ENCODE measurements around the gene ZNF92.
"Not testable (repeated sequence)": the region's sequence is repeated elsewhere in the genome, so short reads cannot be mapped to it uniquely, and the experiment has no call there.

The ZNF92 gene

GRCh38 chr7:65429642-65430343 lies 56.1 kb downstream of the ZNF92 start:
- no peak for DNase-seq

DNA sequence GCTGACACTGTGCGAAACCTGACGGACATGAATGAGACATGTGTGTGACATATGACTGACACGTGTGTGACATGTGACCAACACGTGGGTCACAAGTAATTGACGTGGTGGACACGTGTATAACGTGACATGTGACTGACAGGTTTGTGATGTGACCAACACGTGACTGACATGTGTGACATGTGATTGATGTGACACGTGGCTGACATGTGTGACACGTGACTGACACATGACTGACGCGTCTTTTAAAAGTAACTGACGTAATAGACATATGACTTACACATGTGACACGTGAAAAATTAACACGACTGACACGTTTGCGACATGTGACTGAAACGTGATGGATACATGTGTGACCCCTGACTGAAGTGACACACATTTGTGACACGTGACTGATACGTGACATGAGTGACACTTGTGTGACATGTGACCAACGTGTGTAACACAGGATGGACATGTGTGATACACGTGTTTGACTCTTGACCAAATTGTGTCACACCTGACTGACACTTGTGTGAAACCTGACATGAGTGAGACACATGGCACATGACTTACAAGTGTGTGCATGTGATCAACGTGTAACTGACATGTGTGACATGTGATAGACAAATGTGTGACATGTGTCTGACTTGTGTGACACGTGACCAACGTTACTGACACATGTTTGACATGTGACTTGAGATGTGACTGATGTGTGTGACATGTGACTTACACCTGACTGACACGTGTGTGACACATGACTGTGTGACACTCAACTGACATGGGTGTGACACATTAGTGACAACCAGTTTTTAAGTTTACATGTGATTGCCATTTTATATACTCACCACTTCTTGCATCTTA lies 56.9 kb downstream of the ZNF92 start:
- no peak for DNase-seq

DNA sequence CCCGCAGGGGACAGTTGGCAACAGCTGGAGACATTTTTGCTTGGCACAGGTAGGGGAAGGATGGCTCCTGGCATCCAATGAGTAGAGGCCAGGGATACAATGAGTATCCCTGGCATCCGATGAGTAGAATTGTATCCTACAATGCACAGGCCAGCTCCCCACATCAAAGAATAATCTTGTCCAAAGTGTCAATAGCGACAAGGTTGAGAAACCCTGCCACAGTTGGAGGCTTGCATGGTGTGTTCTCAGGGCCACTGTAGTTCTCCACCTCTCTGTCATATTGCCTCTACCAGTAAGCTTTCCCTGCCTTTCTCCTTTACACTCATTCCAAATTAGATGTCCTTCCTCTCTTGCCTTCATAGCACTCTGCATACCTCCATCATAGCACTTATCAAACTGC lies 60.7 kb downstream of the ZNF92 start:
- no peak for DNase-seq

- no peak for DNase-seq
Observed at GRCh38 chr7:65436163-65436562, 62.5 kb downstream of the ZNF92 start.

- no peak for DNase-seq
Observed at GRCh38 chr7:65438598-65438997, 64.9 kb downstream of the ZNF92 start.

DNA sequence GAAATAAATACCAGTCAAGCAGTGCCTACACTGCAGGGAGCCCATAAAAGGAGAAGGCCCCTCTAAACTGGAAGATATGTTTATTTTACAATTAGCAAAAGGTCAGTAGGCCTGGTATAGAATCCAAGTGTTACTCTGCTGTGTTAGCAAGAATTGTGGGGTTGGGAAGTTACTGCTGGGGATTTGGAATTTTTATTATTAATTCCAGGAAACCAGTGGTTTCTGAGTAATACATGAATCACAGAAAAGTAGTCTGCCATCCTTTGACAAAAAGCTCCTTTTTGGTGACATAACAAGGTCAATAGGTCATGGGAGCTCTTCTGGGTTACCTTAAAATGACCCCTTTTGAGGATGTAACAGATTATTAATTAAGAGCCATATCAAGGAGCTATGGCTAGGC lies 67.4 kb downstream of the ZNF92 start:
- no peak for DNase-seq

GRCh38 chr7:65444205-65444842 lies 70.7 kb downstream of the ZNF92 start:
- DNase-seq: no peak

- no peak for DNase-seq
Observed at GRCh38 chr7:65444899-65445823, 71.5 kb downstream of the ZNF92 start.

GRCh38 chr7:65447041-65447440 lies 73.4 kb downstream of the ZNF92 start:
- not testable (repeated sequence) for DNase-seq

DNA sequence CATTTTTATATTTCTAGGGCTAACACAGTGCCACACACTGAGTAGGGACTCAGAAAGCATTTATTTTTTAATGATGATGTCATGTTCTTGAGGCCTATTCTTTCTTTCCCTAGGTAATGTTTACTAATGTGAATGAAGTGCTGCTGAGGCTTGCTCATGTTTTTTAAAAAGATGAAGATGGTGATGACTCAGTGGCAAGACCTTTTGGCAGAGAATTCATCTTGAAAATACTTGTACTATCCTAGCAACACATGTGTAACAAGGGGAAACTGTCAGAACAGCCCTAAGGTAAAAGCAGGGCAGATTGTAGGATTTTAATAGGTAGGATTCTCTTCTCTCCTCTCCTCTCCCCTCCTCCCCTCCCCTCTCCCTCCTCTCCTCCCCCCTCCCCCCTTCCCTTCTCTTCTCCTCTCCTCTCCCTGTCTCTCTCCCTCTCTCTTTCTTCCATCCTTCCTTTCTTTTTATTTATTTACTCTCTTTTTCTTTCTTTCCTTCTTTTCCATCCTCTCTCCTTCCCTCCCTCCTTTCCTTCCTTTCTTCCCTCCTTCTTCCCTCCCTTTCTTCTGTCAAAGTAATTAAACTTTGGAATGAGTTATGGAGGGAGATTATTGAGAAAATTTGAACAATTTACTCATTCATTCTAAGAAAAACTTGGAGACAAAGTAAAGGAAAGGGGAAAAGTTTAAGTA lies 75.3 kb downstream of the ZNF92 start:
- DNase-seq: no peak

DNA sequence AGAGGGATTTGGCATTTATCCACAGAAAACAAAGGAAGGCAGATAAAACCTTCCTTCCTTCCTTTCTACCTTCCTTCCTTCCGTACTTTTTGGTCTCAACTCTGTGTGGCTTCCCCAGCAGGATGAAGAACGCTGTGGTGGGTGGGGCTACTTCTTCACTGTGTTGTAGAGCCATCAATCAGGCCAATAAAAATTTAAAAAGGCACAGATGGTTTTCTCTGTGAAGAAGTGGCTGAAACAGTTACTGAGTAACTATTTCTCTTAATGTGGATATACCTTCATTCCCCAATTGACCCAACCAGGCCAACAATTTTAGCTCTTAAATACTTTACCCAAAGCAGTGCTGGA lies 75.8 kb downstream of the ZNF92 start:
- no peak for DNase-seq

Data from CD4-positive, alpha-beta T cell treated with Interleukin-1 beta for 1 hour (primary cell).